Coronary artery (tissue), 2 donors: ENCODE measurements around the gene WNT2B.

Source experiments
- DNase-seq: peaks from one replicate; pipeline ENCODE4 v3.0.0-alpha.2; 2017; ENCODE audit warnings: low spot score
- H3K27ac ChIP-seq, 2 donors: fragments of 200-600 bp; sonication (generic); one replicate each; pipeline ENCODE4 v1.5.1; 2016 to 2019
- H3K4me3 ChIP-seq: fragments of 200-600 bp; sonication (generic); 2 replicates; pipeline ENCODE4 v1.5.1; 2016; ENCODE audit warnings: mild to moderate bottlenecking, moderate library complexity
- TF ChIP-seq, protein P1 (sequence below): fragments of 200-600 bp; sonication (generic); IDR thresholded peaks from one replicate; pipeline ENCODE4 v1.5.1; 2019; ENCODE audit warnings: antibody characterized with exemption

WNT2B gene

DNA sequence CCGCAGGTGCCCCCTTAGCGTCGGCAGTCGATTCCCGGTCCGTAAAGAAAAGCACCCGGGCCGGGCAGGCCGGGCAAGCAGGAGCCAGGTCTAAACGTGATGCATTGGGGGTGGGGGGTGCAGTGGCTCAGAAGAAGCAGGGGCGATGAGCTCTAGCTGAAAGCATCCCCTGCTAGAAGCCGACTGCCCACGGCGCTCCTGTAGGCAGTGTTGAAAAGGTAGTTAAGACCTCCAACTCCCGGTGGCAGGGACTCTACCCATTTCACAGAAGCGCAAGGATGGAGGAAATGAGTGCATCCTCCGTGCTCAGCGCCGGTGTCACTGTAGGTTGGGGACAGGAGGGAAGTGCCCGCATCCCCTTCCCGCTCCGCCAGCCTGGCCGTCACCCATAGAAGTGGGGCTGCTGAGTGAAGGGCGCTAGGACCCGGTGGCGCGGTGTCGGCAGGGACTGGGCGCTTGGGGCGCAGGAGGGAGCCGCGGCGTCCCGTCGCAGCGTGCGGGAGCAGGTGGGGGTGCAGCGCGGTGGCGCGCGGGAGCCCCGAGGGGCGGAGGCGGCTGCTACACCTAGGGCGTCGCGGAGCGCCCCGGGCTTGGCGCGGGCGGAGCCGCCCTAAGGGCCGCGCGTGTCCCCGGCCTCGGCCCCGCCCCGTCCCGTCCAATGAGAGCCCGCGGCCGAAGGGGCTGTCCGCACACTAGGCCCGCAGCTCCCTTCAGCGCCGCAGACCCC is at the start of gene WNT2B:
Gene WNT2B, plus strand, starts transcription at position 688 of the 727 bp plus-strand sequence. CDS start 298 bp downstream, outside the sequence.
- H3K27ac ChIP-seq = peak within 1 kb of the TSS in 1 of 2 donors; percentile 47

DNA sequence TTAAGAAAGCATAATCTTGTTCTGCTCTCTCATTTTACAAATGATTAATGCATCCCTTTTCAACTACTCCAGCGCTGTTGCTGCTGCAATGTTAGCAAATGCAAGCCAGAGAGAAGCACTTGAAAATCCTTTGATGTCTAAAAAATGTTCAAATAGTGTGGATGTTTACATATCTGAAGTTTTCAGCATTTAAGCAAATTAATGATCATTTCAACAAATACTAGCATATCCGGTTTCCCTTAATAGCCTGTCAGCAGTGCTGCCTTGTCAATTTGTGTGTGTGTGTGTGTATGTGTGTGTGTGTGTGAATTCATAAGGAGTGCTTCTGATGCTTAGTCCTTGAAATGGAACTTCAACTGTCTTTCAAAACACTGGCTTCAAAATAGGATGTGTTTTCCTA is 48.1 kb upstream of the WNT2B start:
- Histone ChIP-seq H3K27ac (no peak overlapping the region), H3K4me3 (no peak overlapping the region)
- DNase-seq = no peak
- TF ChIP-seq, protein P1, sequence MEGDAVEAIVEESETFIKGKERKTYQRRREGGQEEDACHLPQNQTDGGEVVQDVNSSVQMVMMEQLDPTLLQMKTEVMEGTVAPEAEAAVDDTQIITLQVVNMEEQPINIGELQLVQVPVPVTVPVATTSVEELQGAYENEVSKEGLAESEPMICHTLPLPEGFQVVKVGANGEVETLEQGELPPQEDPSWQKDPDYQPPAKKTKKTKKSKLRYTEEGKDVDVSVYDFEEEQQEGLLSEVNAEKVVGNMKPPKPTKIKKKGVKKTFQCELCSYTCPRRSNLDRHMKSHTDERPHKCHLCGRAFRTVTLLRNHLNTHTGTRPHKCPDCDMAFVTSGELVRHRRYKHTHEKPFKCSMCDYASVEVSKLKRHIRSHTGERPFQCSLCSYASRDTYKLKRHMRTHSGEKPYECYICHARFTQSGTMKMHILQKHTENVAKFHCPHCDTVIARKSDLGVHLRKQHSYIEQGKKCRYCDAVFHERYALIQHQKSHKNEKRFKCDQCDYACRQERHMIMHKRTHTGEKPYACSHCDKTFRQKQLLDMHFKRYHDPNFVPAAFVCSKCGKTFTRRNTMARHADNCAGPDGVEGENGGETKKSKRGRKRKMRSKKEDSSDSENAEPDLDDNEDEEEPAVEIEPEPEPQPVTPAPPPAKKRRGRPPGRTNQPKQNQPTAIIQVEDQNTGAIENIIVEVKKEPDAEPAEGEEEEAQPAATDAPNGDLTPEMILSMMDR = no peak

More for the DNA sequence above, at the start of gene WNT2B:
- TF ChIP-seq, protein P1 = no peak
- peak within 1 kb of the TSS; percentile 78 for H3K4me3 ChIP-seq
- no peak for DNase-seq

DNA sequence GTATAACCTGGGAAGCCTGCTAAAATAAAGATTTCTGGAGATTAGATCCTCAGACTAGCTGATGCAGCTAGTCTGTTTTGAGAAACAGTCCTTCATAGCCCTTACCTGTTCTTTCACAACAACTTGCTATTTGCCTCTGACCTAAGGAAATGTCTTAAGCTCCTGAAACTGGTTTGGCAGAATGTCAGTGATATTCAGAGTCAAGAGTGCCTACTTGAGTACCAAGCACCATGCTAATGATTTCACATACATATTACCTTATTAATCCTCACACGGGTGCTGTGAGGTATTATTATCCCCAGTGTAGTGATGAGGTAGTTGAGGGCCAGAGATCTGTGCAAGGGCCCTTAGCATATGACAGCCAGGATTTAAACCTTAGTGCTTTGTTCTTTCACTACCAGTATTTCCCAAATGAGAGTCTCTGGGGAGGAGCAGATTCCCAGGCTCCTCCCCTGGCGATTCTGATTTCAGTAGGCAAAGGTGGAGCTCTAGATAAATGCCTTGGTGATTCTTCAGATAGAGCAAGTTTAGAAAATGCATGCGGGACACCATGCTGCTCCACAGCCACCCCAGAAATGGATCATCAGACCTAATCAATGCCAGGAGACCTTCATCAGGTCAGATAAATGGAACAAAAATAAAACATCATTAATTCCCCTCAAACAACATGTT is 47.4 kb upstream of the WNT2B start:
- Histone ChIP-seq H3K27ac (peak overlapping the region in 1 of 2 donors; percentile 23), H3K4me3 (no peak overlapping the region)
- TF ChIP-seq, protein P1 = no peak
- DNase-seq = no peak

DNA sequence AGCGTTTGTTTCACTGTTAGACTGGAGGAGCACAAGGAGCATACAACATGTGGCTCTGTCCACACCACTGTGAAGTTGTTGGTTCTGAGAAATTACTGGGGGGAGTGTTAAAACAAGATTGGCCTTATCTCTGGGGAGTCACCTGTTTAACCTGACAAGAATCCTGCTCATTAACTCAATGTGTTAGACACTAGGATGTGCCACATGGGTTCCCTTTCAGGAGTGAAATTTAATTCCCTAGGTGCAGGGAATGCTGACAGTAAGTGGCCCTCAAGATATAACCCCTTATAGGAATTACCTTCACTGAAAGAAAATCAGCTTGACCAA is 45.8 kb upstream of the WNT2B start:
- TF ChIP-seq, protein P1 = no peak
- Histone ChIP-seq H3K27ac (peak overlapping the region in 1 of 2 donors; percentile 19), H3K4me3 (no peak overlapping the region)
- DNase-seq = no peak

DNA sequence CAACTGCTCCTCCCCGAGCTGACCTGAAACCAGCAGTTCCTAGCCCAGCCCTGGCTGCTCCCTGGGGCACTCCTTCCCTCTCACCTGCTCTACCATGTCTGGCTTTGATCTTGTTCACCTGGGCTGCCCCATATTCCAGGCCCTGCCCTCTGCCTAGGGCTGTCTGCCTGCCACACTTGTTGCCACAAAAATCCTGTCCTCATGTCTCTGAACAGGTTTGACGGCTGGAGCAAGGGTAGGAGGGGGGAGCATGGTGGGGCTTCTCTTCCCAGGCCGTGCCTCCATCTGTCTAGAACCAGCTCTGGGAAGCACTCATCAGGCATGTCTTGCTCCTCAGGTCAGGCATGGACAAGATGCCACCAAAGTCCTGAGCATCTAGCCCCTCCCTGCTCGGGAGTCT is 44.3 kb upstream of the WNT2B start:
- Histone ChIP-seq H3K27ac (peak overlapping the region in 1 of 2 donors; percentile 81), H3K4me3 (no peak overlapping the region)
- TF ChIP-seq, protein P1 = no peak
- DNase-seq = no peak

DNA sequence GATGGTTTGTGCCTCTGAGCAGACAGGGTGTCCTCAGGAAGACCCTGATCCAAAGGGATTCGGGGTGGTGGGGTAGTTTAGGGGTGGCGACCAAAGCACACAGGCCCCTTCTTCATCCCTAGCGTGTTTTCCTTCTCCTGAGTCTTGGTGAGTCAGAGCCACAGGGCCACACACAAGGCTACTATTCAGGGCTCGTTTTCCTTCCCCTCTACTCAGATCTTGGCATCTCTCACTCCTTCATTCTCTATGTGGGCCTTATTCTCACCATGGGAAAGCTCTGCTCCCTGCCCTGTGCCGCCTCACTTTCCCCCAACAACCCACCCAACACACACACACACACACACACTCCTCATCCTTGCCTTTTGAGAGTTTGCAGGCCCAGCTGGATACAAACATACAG is 43.6 kb upstream of the WNT2B start:
- DNase-seq = no peak
- Histone ChIP-seq H3K4me3 (peak overlapping the region; percentile 67), H3K27ac (peak overlapping the region in 1 of 2 donors; percentile 81)
- TF ChIP-seq, protein P1 = no peak
